ENCODE results near the gene ASIC2. TPM values are rescaled to one million over a fixed set of nuclear protein-coding genes. Genes with fewer than 3 reads are reported as not detected.

Gene ASIC2
- total and polyA plus RNA-seq, 2 donors from 2014 or later = 0.60 to 2.9 TPM

GRCh38 chr17:33335491-33336173, 42.5 kb upstream of the ASIC2 start:
- FAIRE-seq = no peak
- intact Hi-C loops (cut with DNase I) = no loop called here

GRCh38 chr17:33334703-33335102, 41.6 kb upstream of the ASIC2 start:
- FAIRE-seq (no peak), DNase-seq (no peak)
- TF ChIP-seq CTCF (IDR thresholded peaks at IDR 0.05; ENCODE audit: borderline replicate concordance, extremely low read depth, insufficient read depth) = no peak
- no peaks in the 10 kb centered on the region for H3K9me3 ChIP-seq (ENCODE audit: control insufficient read depth in 2 of 3, insufficient read depth in 1 of 3, low read length in 3 of 3)
- H3K36me3 ChIP-seq (ENCODE audit: control insufficient read depth in 2 of 3, insufficient read depth in 3 of 3, low read length in 3 of 3) = no peaks in the 10 kb centered on the region
- no peak overlapping the region for H3K27ac ChIP-seq (ENCODE audit: low read depth in 2 of 2, low read length in 2 of 2)
- H3K27me3 ChIP-seq (ENCODE audit: control insufficient read depth, insufficient read depth, low read length) = no peaks in the 10 kb centered on the region
- intact Hi-C loops (cut with DNase I) = no loop called here
- no peaks in the 10 kb centered on the region for H3K4me1 ChIP-seq (ENCODE audit: control insufficient read depth in 2 of 3, insufficient read depth in 2 of 3, low read depth in 1 of 3, low read length in 3 of 3)
- no peak overlapping the region for H3K4me3 ChIP-seq (ENCODE audit: low read length in 3 of 3)
- H3K9ac ChIP-seq (ENCODE audit: low read length in 3 of 3) = no peak overlapping the region

More at GRCh38 chr17:33335491-33336173, 42.5 kb upstream of the ASIC2 start:
- DNase-seq = no peak
- no peak for TF ChIP-seq CTCF (IDR thresholded peaks at IDR 0.05; ENCODE audit: borderline replicate concordance, extremely low read depth, insufficient read depth)
- no peak overlapping the region for H3K9ac ChIP-seq (ENCODE audit: low read length in 3 of 3)
- H3K4me3 ChIP-seq (ENCODE audit: low read length in 3 of 3) = no peak overlapping the region
- H3K9me3 ChIP-seq (ENCODE audit: control insufficient read depth in 2 of 3, insufficient read depth in 1 of 3, low read length in 3 of 3) = no peaks in the 10 kb centered on the region
- no peaks in the 10 kb centered on the region for H3K4me1 ChIP-seq (ENCODE audit: control insufficient read depth in 2 of 3, insufficient read depth in 2 of 3, low read depth in 1 of 3, low read length in 3 of 3)
- no peak overlapping the region for H3K27ac ChIP-seq (ENCODE audit: low read depth in 2 of 2, low read length in 2 of 2)
- no peaks in the 10 kb centered on the region for H3K36me3 ChIP-seq (ENCODE audit: control insufficient read depth in 2 of 3, insufficient read depth in 3 of 3, low read length in 3 of 3)
- no peaks in the 10 kb centered on the region for H3K27me3 ChIP-seq (ENCODE audit: control insufficient read depth, insufficient read depth, low read length)

- no peaks in the 10 kb centered on the region for H3K9me3 ChIP-seq (ENCODE audit: control insufficient read depth in 2 of 3, insufficient read depth in 1 of 3, low read length in 3 of 3)
- intact Hi-C loops (cut with DNase I) = no loop called here
- no peaks in the 10 kb centered on the region for H3K4me1 ChIP-seq (ENCODE audit: control insufficient read depth in 2 of 3, insufficient read depth in 2 of 3, low read depth in 1 of 3, low read length in 3 of 3)
- FAIRE-seq = no peak
- DNase-seq = no peak
- H3K27ac ChIP-seq (ENCODE audit: low read depth in 2 of 2, low read length in 2 of 2) = no peak overlapping the region
- H3K36me3 ChIP-seq (ENCODE audit: control insufficient read depth in 2 of 3, insufficient read depth in 3 of 3, low read length in 3 of 3) = no peaks in the 10 kb centered on the region
- H3K27me3 ChIP-seq (ENCODE audit: control insufficient read depth, insufficient read depth, low read length) = no peaks in the 10 kb centered on the region
- H3K9ac ChIP-seq (ENCODE audit: low read length in 3 of 3) = no peak overlapping the region
- H3K4me3 ChIP-seq (ENCODE audit: low read length in 3 of 3) = no peak overlapping the region
- no peak for TF ChIP-seq CTCF (IDR thresholded peaks at IDR 0.05; ENCODE audit: borderline replicate concordance, extremely low read depth, insufficient read depth)
Observed at GRCh38 chr17:33330877-33331276, 37.8 kb upstream of the ASIC2 start.

GRCh38 chr17:33328129-33328528, 35.0 kb upstream of the ASIC2 start:
- Histone ChIP-seq H3K9me3 (ENCODE audit: control insufficient read depth in 2 of 3, insufficient read depth in 1 of 3, low read length in 3 of 3) (no peaks in the 10 kb centered on the region), H3K27me3 (ENCODE audit: control insufficient read depth, insufficient read depth, low read length) (no peaks in the 10 kb centered on the region), H3K27ac (ENCODE audit: low read depth in 2 of 2, low read length in 2 of 2) (no peak overlapping the region), H3K9ac (ENCODE audit: low read length in 3 of 3) (no peak overlapping the region), H3K36me3 (ENCODE audit: control insufficient read depth in 2 of 3, insufficient read depth in 3 of 3, low read length in 3 of 3) (no peaks in the 10 kb centered on the region), H3K4me3 (ENCODE audit: low read length in 3 of 3) (no peak overlapping the region), H3K4me1 (ENCODE audit: control insufficient read depth in 2 of 3, insufficient read depth in 2 of 3, low read depth in 1 of 3, low read length in 3 of 3) (no peaks in the 10 kb centered on the region)
- DNase-seq = peak in 4 of 5 donors; percentile 53 to 80 (median 74)
- intact Hi-C loops (cut with DNase I) = no loop called here
- no peak for FAIRE-seq
- TF ChIP-seq CTCF (IDR thresholded peaks at IDR 0.05; ENCODE audit: borderline replicate concordance, extremely low read depth, insufficient read depth) = no peak

Measured in kidney (tissue), 14 donors.